Breast epithelium (tissue), 3 donors: ENCODE data around the gene ESPNL.

Experiments used
- POLR2A ChIP-seq: fragments of 450-650 bp; IDR thresholded peaks from one replicate; pipeline ENCODE4 v1.6.1; 2016; ENCODE audit warnings: antibody characterized with exemption, mild to moderate bottlenecking, moderate library complexity
- TF ChIP-seq, protein P1 (sequence below), 3 donors: fragments of 450-650 bp; IDR thresholded peaks; one replicate each; pipeline ENCODE4 v1.5.1; 2016 to 2017; ENCODE audit warnings: antibody characterized with exemption in 3 of 3, mild to moderate bottlenecking in 3 of 3, moderate library complexity in 3 of 3

DNA sequence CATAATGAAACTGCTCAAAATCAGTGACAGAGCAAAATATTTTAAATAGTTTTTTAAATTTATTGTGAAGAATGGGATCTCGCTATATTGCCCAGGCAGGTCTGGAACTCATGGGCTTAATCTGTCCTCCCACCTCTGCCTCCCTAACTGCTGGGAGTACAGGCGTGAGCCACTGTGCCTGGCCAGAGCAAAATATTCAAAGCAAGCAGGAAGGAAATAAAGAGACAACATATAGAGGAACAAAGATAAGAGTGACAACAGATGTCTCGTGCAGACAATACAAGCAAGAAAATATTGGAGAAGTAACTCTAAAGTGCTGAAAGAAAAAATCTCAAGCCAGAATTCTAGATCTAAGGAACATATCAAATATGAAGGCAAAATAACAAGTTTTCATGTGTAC is 44.3 kb upstream of the ESPNL start:
- TF ChIP-seq, protein P1, sequence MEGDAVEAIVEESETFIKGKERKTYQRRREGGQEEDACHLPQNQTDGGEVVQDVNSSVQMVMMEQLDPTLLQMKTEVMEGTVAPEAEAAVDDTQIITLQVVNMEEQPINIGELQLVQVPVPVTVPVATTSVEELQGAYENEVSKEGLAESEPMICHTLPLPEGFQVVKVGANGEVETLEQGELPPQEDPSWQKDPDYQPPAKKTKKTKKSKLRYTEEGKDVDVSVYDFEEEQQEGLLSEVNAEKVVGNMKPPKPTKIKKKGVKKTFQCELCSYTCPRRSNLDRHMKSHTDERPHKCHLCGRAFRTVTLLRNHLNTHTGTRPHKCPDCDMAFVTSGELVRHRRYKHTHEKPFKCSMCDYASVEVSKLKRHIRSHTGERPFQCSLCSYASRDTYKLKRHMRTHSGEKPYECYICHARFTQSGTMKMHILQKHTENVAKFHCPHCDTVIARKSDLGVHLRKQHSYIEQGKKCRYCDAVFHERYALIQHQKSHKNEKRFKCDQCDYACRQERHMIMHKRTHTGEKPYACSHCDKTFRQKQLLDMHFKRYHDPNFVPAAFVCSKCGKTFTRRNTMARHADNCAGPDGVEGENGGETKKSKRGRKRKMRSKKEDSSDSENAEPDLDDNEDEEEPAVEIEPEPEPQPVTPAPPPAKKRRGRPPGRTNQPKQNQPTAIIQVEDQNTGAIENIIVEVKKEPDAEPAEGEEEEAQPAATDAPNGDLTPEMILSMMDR (IDR thresholded peaks at IDR 0.05): no peak
- TF ChIP-seq POLR2A: no peak
